Naive thymus-derived CD4-positive, alpha-beta T cell (primary cell): ENCODE results near the gene CXCL13. TPM values are rescaled to one million over a fixed set of nuclear protein-coding genes. Genes with fewer than 3 reads are reported as not detected.
A peak's percentile ranks its signal among the peaks of the same experiment; 100 is the strongest.
"Not testable (repeated sequence)": the region's sequence is repeated elsewhere in the genome, so short reads cannot be mapped to it uniquely, and the experiment has no call there.

Source experiments
- ATAC-seq: fragments of 150-1000 bp; cut with Tn5 transposase; 2 replicates; pipeline ENCODE4 v1.10.0; 2021; ENCODE audit warnings: mild to moderate bottlenecking, moderate library complexity
- CTCF ChIA-PET: fragments of 350-600 bp; sonication (Branson Sonifier 250); formaldehyde crosslinking; loops from one replicate; lab custom pipeline; 2021; ENCODE audit warnings: antibody characterized with exemption; lab: Charles Lee
- POLR2A ChIA-PET: fragments of 350-600 bp; sonication (Branson Sonifier 250); formaldehyde crosslinking; loops from one replicate; lab custom pipeline; 2021; ENCODE audit warnings: antibody characterized with exemption, inconsistent platforms; lab: Charles Lee
- DNase-seq, 9 donors: peaks; one replicate each; pipeline versions ENCODE4 v3.0.0 to v3.0.0-alpha.2; 2020 to 2022; ENCODE audit warnings: mixed read lengths in 1 of 9
- H3K27ac ChIP-seq: one replicate; pipeline ENCODE4 v1.7.0; 2013; ENCODE audit warnings: mild to moderate bottlenecking, low read depth, low read length, moderate library complexity
- H3K27me3 ChIP-seq, 2 donors: one replicate each; pipeline ENCODE4 v1.7.0; 2013; ENCODE audit warnings: low read length in 2 of 2, mild to moderate bottlenecking in 2 of 2, moderate library complexity in 2 of 2; ENCODE audit not compliant: control insufficient read depth in 2 of 2, insufficient read depth in 2 of 2
- H3K36me3 ChIP-seq, 3 experiments: 1 replicate in 2 of 3; 2 replicates in 1 of 3; pipeline ENCODE4 v1.7.0; 2013; ENCODE audit warnings: low read length in 3 of 3, mild to moderate bottlenecking in 3 of 3, moderate library complexity in 1 of 3; ENCODE audit not compliant: insufficient read depth in 3 of 3, control insufficient read depth in 2 of 3
- H3K4me1 ChIP-seq, 2 donors: one replicate each; pipeline ENCODE4 v1.7.0; 2013; ENCODE audit warnings: low read length in 2 of 2, mild to moderate bottlenecking in 2 of 2, moderate library complexity in 1 of 2; ENCODE audit not compliant: control insufficient read depth in 2 of 2, insufficient read depth in 2 of 2
- H3K4me3 ChIP-seq: 2 replicates; pipeline ENCODE4 v1.7.0; 2013; ENCODE audit warnings: mild to moderate bottlenecking, low read length
- H3K9me3 ChIP-seq, 3 experiments: 1 replicate in 2 of 3; 2 replicates in 1 of 3; pipeline ENCODE4 v1.7.0; 2013; ENCODE audit warnings: low read length in 3 of 3; ENCODE audit not compliant: control insufficient read depth in 2 of 3
- H3K27ac Mint-ChIP-seq, 9 donors: one replicate each; pipeline ENCODE4 v1.8.0; 2020 to 2022; ENCODE audit warnings: mixed read lengths in 9 of 9, mild to moderate bottlenecking in 8 of 9, moderate library complexity in 5 of 9, inconsistent platforms in 2 of 9
- H3K27me3 Mint-ChIP-seq, 5 donors: one replicate each; pipeline ENCODE4 v1.8.0; 2021 to 2022; ENCODE audit warnings: mixed read lengths in 5 of 5, mild to moderate bottlenecking in 1 of 5
- H3K36me3 Mint-ChIP-seq, 5 donors: one replicate each; pipeline ENCODE4 v1.8.0; 2020 to 2022; ENCODE audit warnings: mixed read lengths in 5 of 5, mild to moderate bottlenecking in 3 of 5, inconsistent platforms in 1 of 5
- H3K4me1 Mint-ChIP-seq, 7 donors: one replicate each; pipeline ENCODE4 v1.8.0; 2020 to 2022; ENCODE audit warnings: mixed read lengths in 7 of 7, mild to moderate bottlenecking in 3 of 7, inconsistent platforms in 1 of 7
- H3K4me3 Mint-ChIP-seq, 10 donors: one replicate each; pipeline ENCODE4 v1.8.0; 2020 to 2022; ENCODE audit warnings: mild to moderate bottlenecking in 10 of 10, mixed read lengths in 10 of 10, moderate library complexity in 6 of 10, inconsistent platforms in 2 of 10
- H3K9me3 Mint-ChIP-seq, 11 donors: one replicate each; pipeline ENCODE4 v1.8.0; 2020 to 2022; ENCODE audit warnings: mixed read lengths in 11 of 11, mild to moderate bottlenecking in 4 of 11, inconsistent platforms in 1 of 11, moderate library complexity in 1 of 11
- intact Hi-C, 2 donors: fragments of 100-400 bp; cut with micrococcal nuclease; formaldehyde crosslinking; loops; one replicate each; pipeline ENCODE4 v1.15.1; 2023
- polyA plus RNA-seq, 2 donors: library from polyadenylated mRNA; unstranded; fragments of 300-500 nt; fragmentation: Illumina TruSeq; gene quantifications; one replicate each; pipeline ENCODE4 v1.2.3, GENCODE V29; 2021
- total RNA-seq, 6 experiments: library from RNA in 5 of 6; stranded (reverse) in 5 of 6; gene quantifications; 1 replicate in 5 of 6; 2 replicates in 1 of 6; pipeline ENCODE4 v1.2.3 and lab custom pipeline; 2021 to 2026

CXCL13 gene
- total and polyA plus RNA-seq, 7 experiments from 2014 or later = 0.56 TPM; not detected in 6

DNA sequence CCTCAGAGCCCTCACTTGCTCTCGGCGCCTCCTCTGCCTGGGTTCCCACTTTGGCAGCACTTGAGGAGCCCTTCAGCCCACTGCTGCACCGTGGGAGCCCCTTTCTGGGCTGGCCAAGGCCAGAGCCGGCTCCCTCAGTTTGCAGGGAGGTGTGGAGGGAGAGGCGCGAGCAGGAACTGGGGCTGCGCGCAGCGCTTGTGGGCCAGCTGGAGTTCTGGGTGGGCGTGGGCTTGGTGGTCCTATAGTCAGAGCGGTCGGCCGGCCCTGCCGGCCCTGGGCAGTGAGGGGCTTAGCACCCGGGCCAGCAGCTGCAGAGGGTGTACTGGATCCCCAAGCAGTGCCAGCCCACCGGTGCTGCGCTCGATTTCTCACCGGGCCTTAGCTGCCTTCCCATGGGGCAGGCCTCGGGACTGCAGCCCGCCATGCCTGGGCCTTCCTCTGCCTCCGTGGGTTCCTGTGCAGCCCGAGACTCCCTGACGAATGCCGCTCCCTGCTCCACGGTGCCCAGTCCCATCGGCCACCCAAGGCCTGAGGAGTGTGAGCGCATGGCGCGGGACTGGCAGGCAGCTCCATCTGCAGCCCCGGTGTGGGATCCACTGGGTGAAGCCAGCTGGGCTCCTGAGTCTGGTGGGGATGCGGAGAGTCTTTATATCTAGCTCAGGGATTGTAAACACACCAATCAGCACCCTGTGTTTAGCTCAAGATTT is 35.0 kb upstream of the CXCL13 start:
- H3K27ac Mint-ChIP-seq, DNase-seq, H3K4me1 ChIP-seq, H3K4me1 Mint-ChIP-seq, POLR2A ChIA-PET, H3K36me3 Mint-ChIP-seq, H3K27me3 ChIP-seq, intact Hi-C loops, H3K36me3 ChIP-seq, H3K4me3 ChIP-seq, ATAC-seq, H3K4me3 Mint-ChIP-seq, H3K27ac ChIP-seq, CTCF ChIA-PET, H3K9me3 ChIP-seq: not testable (repeated sequence)
- peaks cover 2 to 30% (median 6%) of the 10 kb centered on the region in 11 donors for H3K9me3 Mint-ChIP-seq
- H3K27me3 Mint-ChIP-seq = peaks cover 5 to 36% (median 14%) of the 10 kb centered on the region in 5 donors

DNA sequence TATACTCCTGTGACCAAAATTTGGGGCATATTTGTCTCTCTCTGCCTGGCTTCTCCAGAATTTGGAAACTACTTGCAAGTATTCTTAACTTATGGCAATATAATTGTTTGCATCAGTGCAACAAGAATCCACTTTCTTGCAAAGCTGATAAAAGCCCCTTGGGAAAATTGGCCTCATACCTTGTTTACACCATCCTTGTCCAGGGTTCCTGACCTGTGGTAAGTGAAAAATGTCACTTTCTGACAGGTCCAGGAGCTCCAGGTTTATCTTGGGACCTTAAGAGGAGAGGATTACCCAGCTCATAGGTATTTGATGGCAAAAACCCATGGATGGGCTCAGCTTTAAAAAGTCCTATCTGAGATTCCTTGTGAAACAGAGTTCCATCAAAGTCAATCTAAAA is 29.3 kb upstream of the CXCL13 start:
- Histone ChIP-seq H3K4me1 (no peaks in the 10 kb centered on the region), H3K4me3 (no peak overlapping the region), H3K27me3 (no peaks in the 10 kb centered on the region), H3K9me3 (no peaks in the 10 kb centered on the region), H3K27ac (no peak overlapping the region), H3K36me3 (no peaks in the 10 kb centered on the region)
- H3K4me1 Mint-ChIP-seq = peaks cover 0 to 5% (median 0%) of the 10 kb centered on the region in 7 donors
- H3K4me3 Mint-ChIP-seq = no peak overlapping the region
- no peak for DNase-seq
- no peak overlapping the region for H3K27ac Mint-ChIP-seq
- CTCF ChIA-PET = no interaction called here
- POLR2A ChIA-PET = no interaction called here
- H3K36me3 Mint-ChIP-seq = peaks cover 0 to 2% (median 0%) of the 10 kb centered on the region in 5 donors
- H3K27me3 Mint-ChIP-seq = peaks cover 0 to 10% (median 6%) of the 10 kb centered on the region in 5 donors
- peaks cover 0 to 13% (median 5%) of the 10 kb centered on the region in 11 donors for H3K9me3 Mint-ChIP-seq
- intact Hi-C loops = no loop called here
- ATAC-seq = no peak

DNA sequence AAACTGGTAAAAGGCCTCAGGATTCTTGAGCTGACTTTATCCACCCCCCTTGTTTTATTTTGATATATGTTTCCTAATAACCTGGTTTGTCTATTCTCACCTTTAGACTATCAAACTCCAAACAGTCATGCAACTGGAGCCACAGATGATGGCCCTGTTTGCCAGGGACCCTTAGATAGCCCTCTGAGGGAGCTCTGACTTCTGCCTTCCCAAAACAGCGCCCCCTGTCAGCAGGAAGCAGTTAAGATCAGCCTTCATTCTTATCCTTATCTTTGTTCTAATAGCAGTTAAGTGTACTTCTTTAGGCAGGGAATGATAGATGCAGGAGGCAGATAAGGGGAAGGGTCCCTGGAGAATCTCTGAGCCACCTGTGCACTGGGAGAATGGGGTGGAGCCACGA is 27.5 kb upstream of the CXCL13 start:
- Mint-ChIP-seq H3K27ac (no peak overlapping the region), H3K4me3 (no peak overlapping the region), H3K9me3 (peaks cover 0 to 5% (median 0%) of the 10 kb centered on the region in 11 donors), H3K27me3 (peaks cover 0 to 20% (median 0%) of the 10 kb centered on the region in 5 donors), H3K4me1 (peaks cover 0 to 16% (median 0%) of the 10 kb centered on the region in 7 donors), H3K36me3 (peaks cover 0 to 4% (median 0%) of the 10 kb centered on the region in 5 donors)
- DNase-seq (no peak), ATAC-seq (no peak)
- ChIA-PET CTCF (no interaction called here), POLR2A (no interaction called here)
- Histone ChIP-seq H3K36me3 (no peaks in the 10 kb centered on the region), H3K4me1 (no peaks in the 10 kb centered on the region), H3K4me3 (no peak overlapping the region), H3K9me3 (no peaks in the 10 kb centered on the region), H3K27ac (no peak overlapping the region), H3K27me3 (no peaks in the 10 kb centered on the region)
- intact Hi-C loops = no loop called here

DNA sequence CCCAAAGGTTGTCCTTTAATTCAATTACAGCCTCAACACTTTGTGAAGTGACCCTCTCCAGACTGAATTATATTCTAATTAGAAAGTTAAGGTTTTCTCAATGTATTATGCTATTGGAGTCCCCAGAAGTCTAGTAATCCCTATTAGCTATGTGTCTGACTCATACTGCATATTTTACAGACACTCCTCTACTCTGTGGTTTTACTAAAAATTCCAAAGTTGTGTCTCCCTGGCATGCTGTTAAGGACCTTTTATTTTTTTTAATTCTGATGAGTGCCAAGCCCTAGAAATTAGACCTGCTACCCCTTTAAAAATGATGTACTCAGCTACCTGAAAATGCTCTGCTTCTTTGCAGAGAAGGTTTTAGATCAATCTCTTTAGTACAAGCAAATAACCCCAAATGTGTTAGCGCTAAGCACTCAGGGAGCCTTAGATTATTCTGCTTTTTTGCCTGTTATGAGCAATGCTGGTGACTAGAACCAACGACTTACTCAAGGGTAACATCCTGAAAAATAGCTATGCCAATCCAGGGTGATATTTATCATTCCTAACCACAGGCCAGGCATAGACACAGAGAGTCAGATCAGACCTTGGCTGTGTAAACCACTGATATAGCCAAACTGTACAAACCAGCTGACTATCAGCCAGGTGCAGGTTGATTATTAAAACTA is 26.1 kb upstream of the CXCL13 start:
- Mint-ChIP-seq H3K36me3 (peaks cover 0 to 4% (median 0%) of the 10 kb centered on the region in 5 donors), H3K27ac (no peak overlapping the region), H3K4me1 (peaks cover 0 to 16% (median 0%) of the 10 kb centered on the region in 7 donors), H3K4me3 (no peak overlapping the region), H3K9me3 (peaks cover 0 to 5% (median 0%) of the 10 kb centered on the region in 11 donors), H3K27me3 (peaks cover 0 to 20% (median 0%) of the 10 kb centered on the region in 5 donors)
- Histone ChIP-seq H3K27me3 (no peaks in the 10 kb centered on the region), H3K4me3 (no peak overlapping the region), H3K4me1 (no peaks in the 10 kb centered on the region), H3K36me3 (no peaks in the 10 kb centered on the region), H3K27ac (no peak overlapping the region), H3K9me3 (no peaks in the 10 kb centered on the region)
- POLR2A ChIA-PET = interaction anchor here (0.5 kb wide), 1 partner anchor 604 kb away, joined by 3 read pairs; no protein-coding TSS in a partner anchor
- intact Hi-C loops = loop anchor here in 1 of 2 donors (2.0 kb wide), 1 partner anchor 15 kb away; no protein-coding TSS in a partner anchor
- no peak for ATAC-seq
- no peak for DNase-seq
- CTCF ChIA-PET = no interaction called here

DNA sequence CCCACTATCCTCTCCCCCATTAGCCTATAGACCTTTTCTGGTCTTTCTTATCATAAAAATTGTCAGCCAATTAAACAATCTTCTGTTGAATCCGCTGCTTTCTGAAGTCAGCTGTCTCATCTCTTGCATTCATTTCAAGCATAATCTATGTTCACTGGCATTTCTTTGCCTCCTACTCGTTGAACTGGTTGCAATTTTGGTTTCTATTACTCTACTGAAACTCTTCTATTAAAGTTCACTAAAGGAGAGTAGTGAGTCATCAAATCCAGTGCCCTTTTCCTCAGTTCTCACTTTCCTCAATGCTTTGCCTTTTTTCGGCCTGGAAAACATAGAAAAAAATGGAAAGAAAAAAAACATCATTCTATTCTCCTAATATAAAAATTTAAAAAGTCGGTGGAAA is 23.9 kb upstream of the CXCL13 start:
- H3K27ac ChIP-seq = no peak overlapping the region
- no peaks in the 10 kb centered on the region for H3K36me3 ChIP-seq
- Mint-ChIP-seq H3K36me3 (peaks cover 0 to 4% (median 0%) of the 10 kb centered on the region in 5 donors), H3K27me3 (peaks cover 0 to 20% (median 0%) of the 10 kb centered on the region in 5 donors), H3K9me3 (peaks cover 0 to 5% (median 0%) of the 10 kb centered on the region in 11 donors), H3K27ac (no peak overlapping the region), H3K4me1 (peaks cover 0 to 24% (median 0%) of the 10 kb centered on the region in 7 donors), H3K4me3 (peak overlapping the region in 1 of 10 donors; percentile 36)
- intact Hi-C loops = loop anchor here in 1 of 2 donors (2.0 kb wide), 1 partner anchor 13 kb away; no protein-coding TSS in a partner anchor
- ATAC-seq = no peak
- no peaks in the 10 kb centered on the region for H3K9me3 ChIP-seq
- no peak overlapping the region for H3K4me3 ChIP-seq
- ChIA-PET POLR2A (no interaction called here), CTCF (no interaction called here)
- DNase-seq = no peak
- no peaks in the 10 kb centered on the region for H3K4me1 ChIP-seq
- H3K27me3 ChIP-seq = no peaks in the 10 kb centered on the region

DNA sequence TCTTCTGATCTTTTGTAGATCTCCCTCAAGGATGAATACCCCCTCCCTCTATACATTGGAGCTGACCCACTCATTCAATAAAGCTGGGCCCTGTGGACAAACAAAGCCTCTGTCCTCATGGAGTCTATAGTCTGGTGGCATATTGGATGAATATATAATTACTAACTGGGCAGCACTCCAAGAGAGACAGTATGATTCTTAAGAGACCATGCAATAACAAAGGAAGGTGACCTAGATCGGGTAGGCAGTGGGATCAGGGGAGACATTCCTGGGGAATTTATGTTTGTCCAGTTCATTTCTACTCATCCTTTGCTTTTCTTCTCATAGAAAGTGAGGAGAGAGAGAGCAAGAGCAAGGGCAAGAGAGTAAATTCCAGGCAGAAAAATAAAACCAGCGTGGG is 23.5 kb upstream of the CXCL13 start:
- no peak overlapping the region for H3K27ac Mint-ChIP-seq
- peaks cover 0 to 29% (median 4%) of the 10 kb centered on the region in 7 donors for H3K4me1 Mint-ChIP-seq
- no peak overlapping the region for H3K4me3 ChIP-seq
- ATAC-seq (no peak), DNase-seq (no peak)
- H3K27me3 Mint-ChIP-seq = peaks cover 0 to 20% (median 0%) of the 10 kb centered on the region in 5 donors
- no peaks in the 10 kb centered on the region for H3K9me3 ChIP-seq
- peaks cover 0 to 5% (median 0%) of the 10 kb centered on the region in 11 donors for H3K9me3 Mint-ChIP-seq
- intact Hi-C loops = no loop called here
- H3K27me3 ChIP-seq = no peaks in the 10 kb centered on the region
- no peak overlapping the region for H3K27ac ChIP-seq
- no peaks in the 10 kb centered on the region for H3K36me3 ChIP-seq
- POLR2A ChIA-PET = no interaction called here
- CTCF ChIA-PET = no interaction called here
- H3K36me3 Mint-ChIP-seq = peaks cover 0 to 4% (median 0%) of the 10 kb centered on the region in 5 donors
- H3K4me3 Mint-ChIP-seq = no peak overlapping the region
- H3K4me1 ChIP-seq = no peaks in the 10 kb centered on the region
